ENCODE measurements around the gene TMEM30A. TPM values are rescaled to one million over a fixed set of nuclear protein-coding genes. Genes with fewer than 3 reads are reported as not detected.

The TMEM30A gene
- total RNA-seq, 2 experiments from 2014 or later, result 18.2 to 32.1 TPM

- no peak for DNase-seq (ENCODE audit: low spot score)
- no peak overlapping the region for H3K4me2 ChIP-seq (ENCODE audit: low read length)
- H3K4me1 ChIP-seq (ENCODE audit: insufficient read depth, low read length, poor library complexity, severe bottlenecking), result no peaks in the 10 kb centered on the region
- no peaks in the 10 kb centered on the region for H3K36me3 ChIP-seq (ENCODE audit: insufficient read depth, low read length)
- H3K4me3 ChIP-seq (ENCODE audit: low read depth, low read length, poor library complexity, severe bottlenecking), result no peak overlapping the region
- POLR2A ChIA-PET, result interaction anchor here (1.0 kb wide), 1 partner anchor 803 kb away, joined by 3 read pairs; no protein-coding TSS in a partner anchor
- TF ChIP-seq EZH2phosphoT487 (IDR thresholded peaks at IDR 0.05; ENCODE audit: borderline replicate concordance, low read depth, low read length), result no peak
- TF ChIP-seq, protein P1, sequence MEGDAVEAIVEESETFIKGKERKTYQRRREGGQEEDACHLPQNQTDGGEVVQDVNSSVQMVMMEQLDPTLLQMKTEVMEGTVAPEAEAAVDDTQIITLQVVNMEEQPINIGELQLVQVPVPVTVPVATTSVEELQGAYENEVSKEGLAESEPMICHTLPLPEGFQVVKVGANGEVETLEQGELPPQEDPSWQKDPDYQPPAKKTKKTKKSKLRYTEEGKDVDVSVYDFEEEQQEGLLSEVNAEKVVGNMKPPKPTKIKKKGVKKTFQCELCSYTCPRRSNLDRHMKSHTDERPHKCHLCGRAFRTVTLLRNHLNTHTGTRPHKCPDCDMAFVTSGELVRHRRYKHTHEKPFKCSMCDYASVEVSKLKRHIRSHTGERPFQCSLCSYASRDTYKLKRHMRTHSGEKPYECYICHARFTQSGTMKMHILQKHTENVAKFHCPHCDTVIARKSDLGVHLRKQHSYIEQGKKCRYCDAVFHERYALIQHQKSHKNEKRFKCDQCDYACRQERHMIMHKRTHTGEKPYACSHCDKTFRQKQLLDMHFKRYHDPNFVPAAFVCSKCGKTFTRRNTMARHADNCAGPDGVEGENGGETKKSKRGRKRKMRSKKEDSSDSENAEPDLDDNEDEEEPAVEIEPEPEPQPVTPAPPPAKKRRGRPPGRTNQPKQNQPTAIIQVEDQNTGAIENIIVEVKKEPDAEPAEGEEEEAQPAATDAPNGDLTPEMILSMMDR (conservative IDR thresholded peaks at IDR 0.05; ENCODE audit: low read length), result no peak
- H3K9me2 ChIP-seq (ENCODE audit: insufficient read depth, low read length), result no peaks in the 10 kb centered on the region
- intact Hi-C loops (cut with micrococcal nuclease; ENCODE audit: unreplicated experiment), result no loop called here
- no peak overlapping the region for H3K27ac ChIP-seq (ENCODE audit: low read depth, low read length, poor library complexity, severe bottlenecking)
- no peaks in the 10 kb centered on the region for H4K20me1 ChIP-seq (ENCODE audit: insufficient read depth, low read length)
- BruUV-seq (replicated peaks), result no TSS peak
- H2AFZ ChIP-seq (ENCODE audit: low read length), result no peak overlapping the region
- CTCF ChIA-PET (ENCODE audit: unreplicated experiment), result no interaction called here
- H3K9me3 ChIP-seq (ENCODE audit: low read length), result no peaks in the 10 kb centered on the region
- no peaks in the 10 kb centered on the region for H3K79me2 ChIP-seq (ENCODE audit: insufficient read depth, low read depth, low read length)
Observed at GRCh38 chr6:75217193-75217592, 67.4 kb downstream of the TMEM30A start.

- no TSS peak for BruUV-seq (replicated peaks)
- Histone ChIP-seq H3K79me2 (ENCODE audit: insufficient read depth, low read depth, low read length) (no peaks in the 10 kb centered on the region), H4K20me1 (ENCODE audit: insufficient read depth, low read length) (no peaks in the 10 kb centered on the region), H3K4me2 (ENCODE audit: low read length) (no peak overlapping the region), H3K36me3 (ENCODE audit: insufficient read depth, low read length) (no peaks in the 10 kb centered on the region), H3K9me2 (ENCODE audit: insufficient read depth, low read length) (no peaks in the 10 kb centered on the region), H3K27ac (ENCODE audit: low read depth, low read length, poor library complexity, severe bottlenecking) (no peak overlapping the region), H2AFZ (ENCODE audit: low read length) (no peak overlapping the region), H3K4me3 (ENCODE audit: low read depth, low read length, poor library complexity, severe bottlenecking) (no peak overlapping the region), H3K4me1 (ENCODE audit: insufficient read depth, low read length, poor library complexity, severe bottlenecking) (no peaks in the 10 kb centered on the region), H3K9me3 (ENCODE audit: low read length) (no peaks in the 10 kb centered on the region)
- no peak for TF ChIP-seq EZH2phosphoT487 (IDR thresholded peaks at IDR 0.05; ENCODE audit: borderline replicate concordance, low read depth, low read length)
- TF ChIP-seq, protein P1 (conservative IDR thresholded peaks at IDR 0.05; ENCODE audit: low read length), result no peak
- intact Hi-C loops (cut with micrococcal nuclease; ENCODE audit: unreplicated experiment), result no loop called here
- no peak for DNase-seq (ENCODE audit: low spot score)
- POLR2A ChIA-PET, result no interaction called here
- CTCF ChIA-PET (ENCODE audit: unreplicated experiment), result no interaction called here
Observed at GRCh38 chr6:75215291-75215690, 69.3 kb downstream of the TMEM30A start.

DNA sequence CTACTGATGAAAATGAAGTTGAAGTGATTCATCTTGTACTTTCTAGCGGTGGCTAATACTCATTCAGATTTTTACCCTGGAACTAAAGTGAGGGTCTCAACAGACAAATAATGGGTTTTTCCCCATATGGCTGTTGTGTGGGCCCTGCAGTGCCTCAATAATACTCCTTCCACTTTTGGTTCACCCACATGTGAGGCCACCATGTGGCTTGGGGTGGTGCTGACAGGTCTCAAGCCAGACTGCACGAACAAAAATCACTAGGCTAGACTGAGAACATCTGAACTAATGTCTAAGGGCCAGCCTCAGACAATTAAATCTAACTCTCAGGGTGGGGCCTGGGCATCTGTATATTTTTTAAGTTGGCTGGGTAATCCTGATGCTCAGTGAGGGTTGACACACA is 70.9 kb downstream of the TMEM30A start:
- Histone ChIP-seq H3K36me3 (ENCODE audit: insufficient read depth, low read length) (no peaks in the 10 kb centered on the region), H2AFZ (ENCODE audit: low read length) (no peak overlapping the region), H3K9me3 (ENCODE audit: low read length) (no peaks in the 10 kb centered on the region), H3K27ac (ENCODE audit: low read depth, low read length, poor library complexity, severe bottlenecking) (no peak overlapping the region), H3K4me2 (ENCODE audit: low read length) (no peak overlapping the region), H3K79me2 (ENCODE audit: insufficient read depth, low read depth, low read length) (no peaks in the 10 kb centered on the region), H3K4me1 (ENCODE audit: insufficient read depth, low read length, poor library complexity, severe bottlenecking) (no peaks in the 10 kb centered on the region), H4K20me1 (ENCODE audit: insufficient read depth, low read length) (no peaks in the 10 kb centered on the region), H3K9me2 (ENCODE audit: insufficient read depth, low read length) (no peaks in the 10 kb centered on the region), H3K4me3 (ENCODE audit: low read depth, low read length, poor library complexity, severe bottlenecking) (no peak overlapping the region)
- POLR2A ChIA-PET, result interaction anchor here (0.6 kb wide), 1 partner anchor 8 kb away, joined by 3 read pairs; no protein-coding TSS in a partner anchor
- BruUV-seq (replicated peaks), result no TSS peak
- intact Hi-C loops (cut with micrococcal nuclease; ENCODE audit: unreplicated experiment), result no loop called here
- TF ChIP-seq EZH2phosphoT487 (IDR thresholded peaks at IDR 0.05; ENCODE audit: borderline replicate concordance, low read depth, low read length), result no peak
- TF ChIP-seq, protein P1 (conservative IDR thresholded peaks at IDR 0.05; ENCODE audit: low read length), result 0 out of 2 replicates have a peak, but pooled peaks have one; percentile 28
- DNase-seq (ENCODE audit: low spot score), result no peak
- CTCF ChIA-PET (ENCODE audit: unreplicated experiment), result no interaction called here

All from OCI-LY7 (cell line).